GM12801 (cell line): Measurements from ENCODE around the gene PRKAR1B.

Source experiments
- CTCF ChIP-seq: IDR thresholded peaks from one replicate; pipeline ENCODE4 v1.5.1; 2011; ENCODE audit warnings: control low read depth; ENCODE audit not compliant: insufficient read length; ENCODE audit errors: extremely low read depth

Gene PRKAR1B

GRCh38 chr7:610141-610530, 116.9 kb downstream of the PRKAR1B start:
- no peak for TF ChIP-seq CTCF

- TF ChIP-seq CTCF = no peak
These were observed 117.7 kb downstream of the PRKAR1B start for GRCh38 chr7:609365-609764.

DNA sequence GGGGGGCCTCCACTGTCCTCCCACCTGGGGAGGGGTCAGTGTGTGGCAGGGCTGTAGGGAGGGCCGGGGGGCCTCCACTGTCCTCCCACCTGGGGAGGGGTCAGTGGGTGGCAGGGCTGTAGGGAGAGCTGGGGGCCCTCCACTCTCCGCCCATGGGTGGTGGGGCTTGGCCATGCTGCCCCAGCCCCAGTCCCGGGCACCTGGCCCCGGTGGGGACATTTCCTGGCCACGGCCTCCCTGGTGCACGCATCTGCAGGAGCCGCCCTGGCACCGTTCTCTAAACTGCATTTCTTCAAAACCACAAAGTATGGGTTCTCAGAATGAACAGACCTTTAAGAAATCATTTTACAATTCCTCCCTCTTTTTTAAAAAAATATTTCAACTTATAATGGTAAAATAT, 118.1 kb downstream of the PRKAR1B start:
- TF ChIP-seq CTCF = no peak

DNA sequence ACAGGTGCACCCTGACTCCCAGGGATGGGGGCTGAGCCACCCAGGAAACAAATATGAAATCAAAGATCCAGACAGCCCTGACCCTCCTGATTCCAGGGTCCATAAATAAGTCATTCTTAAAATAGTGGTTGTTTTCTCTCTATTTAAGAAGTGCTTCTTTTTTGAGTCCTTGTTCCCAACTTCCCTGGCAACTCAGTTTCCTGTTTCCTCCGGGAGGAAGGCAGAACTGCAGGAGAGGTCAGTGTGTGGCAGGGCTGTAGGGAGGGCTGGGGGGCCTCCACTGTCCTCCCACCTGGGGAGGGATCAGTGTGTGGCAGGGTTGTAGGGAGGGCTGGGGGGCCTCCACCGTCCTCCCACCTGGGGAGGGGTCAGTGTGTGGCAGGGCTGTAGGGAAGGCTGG, 118.7 kb downstream of the PRKAR1B start:
- no peak for TF ChIP-seq CTCF

DNA sequence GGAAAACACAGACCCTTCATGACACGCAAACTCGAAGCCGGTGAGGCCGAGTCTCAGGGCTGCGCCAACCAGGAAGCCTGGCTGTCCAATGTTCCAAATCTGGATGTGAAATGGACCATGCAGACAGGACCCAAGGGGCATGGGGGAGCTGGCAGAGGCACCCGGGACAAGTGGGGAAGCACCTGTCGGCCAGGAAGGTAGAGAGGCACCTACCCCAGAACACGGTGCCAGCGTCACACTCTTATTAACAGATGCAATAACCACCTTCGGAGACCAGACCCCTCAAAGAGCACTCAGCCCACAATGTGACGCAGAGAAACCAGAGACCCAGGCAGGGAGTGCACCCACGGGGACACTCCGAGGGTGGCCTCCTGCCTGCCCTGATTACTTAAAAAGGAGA, 119.1 kb downstream of the PRKAR1B start:
- TF ChIP-seq CTCF = no peak

GRCh38 chr7:605661-606450, 121.2 kb downstream of the PRKAR1B start:
- no peak for TF ChIP-seq CTCF

DNA sequence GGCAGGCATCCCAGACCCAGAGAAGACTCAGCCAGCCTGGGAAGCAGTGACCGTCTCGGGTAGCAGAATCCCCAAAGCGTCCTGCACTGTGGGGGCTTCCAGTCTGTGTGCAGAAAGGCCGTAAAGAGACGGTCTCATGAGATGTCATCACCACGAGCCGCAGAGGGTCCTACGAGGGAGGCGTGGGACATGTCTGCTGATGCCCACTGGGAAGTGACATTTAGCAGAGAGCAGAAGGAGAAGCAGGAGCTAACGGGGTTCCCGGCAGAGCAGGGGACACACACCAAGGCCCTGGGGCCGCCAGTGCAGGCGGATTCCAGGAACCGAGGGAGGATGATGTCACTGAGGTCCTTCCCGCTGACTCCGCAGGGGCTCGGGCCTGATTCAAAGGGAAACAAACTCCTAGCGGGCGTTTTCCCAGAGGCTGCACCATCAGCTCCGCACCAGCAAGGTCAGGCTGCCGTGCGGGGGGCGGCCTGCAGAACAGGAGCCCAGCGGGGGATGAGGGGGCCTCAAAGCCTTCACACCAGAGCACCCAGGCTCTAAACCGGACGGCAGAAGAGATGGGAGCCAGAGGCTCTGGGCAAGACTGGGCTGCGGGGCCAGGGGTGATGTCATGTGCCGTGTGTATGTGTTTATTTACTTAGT, 122.1 kb downstream of the PRKAR1B start:
- TF ChIP-seq CTCF = no peak
